ENCODE results near the gene OVOL2.

The OVOL2 gene

GRCh38 chr20:17990278-17990972 is 67.3 kb downstream of the OVOL2 start:
- DNase-seq: no peak

- DNase-seq: no peak
Observed at GRCh38 chr20:17987988-17988387, 69.7 kb downstream of the OVOL2 start.

GRCh38 chr20:17985388-17986018 is 72.2 kb downstream of the OVOL2 start:
- no peak for DNase-seq

GRCh38 chr20:17976305-17976704 is 81.4 kb downstream of the OVOL2 start:
- no peak for DNase-seq
